IMR-90 (cell line): ENCODE measurements around the gene STRN.
"Not testable (repeated sequence)": the region's sequence is repeated elsewhere in the genome, so short reads cannot be mapped to it uniquely, and the experiment has no call there.

Experiments used
- POLR2A ChIP-seq: IDR thresholded peaks from 2 replicates; pipeline ENCODE4 v1.6.1; 2012; ENCODE audit warnings: mild to moderate bottlenecking, low read depth, low read length
- RCOR1 ChIP-seq: IDR thresholded peaks from 2 replicates; pipeline ENCODE4 v1.6.1; 2012; ENCODE audit warnings: mild to moderate bottlenecking, low read length, improper control_type of control experiment; ENCODE audit not compliant: insufficient replicate concordance

DNA sequence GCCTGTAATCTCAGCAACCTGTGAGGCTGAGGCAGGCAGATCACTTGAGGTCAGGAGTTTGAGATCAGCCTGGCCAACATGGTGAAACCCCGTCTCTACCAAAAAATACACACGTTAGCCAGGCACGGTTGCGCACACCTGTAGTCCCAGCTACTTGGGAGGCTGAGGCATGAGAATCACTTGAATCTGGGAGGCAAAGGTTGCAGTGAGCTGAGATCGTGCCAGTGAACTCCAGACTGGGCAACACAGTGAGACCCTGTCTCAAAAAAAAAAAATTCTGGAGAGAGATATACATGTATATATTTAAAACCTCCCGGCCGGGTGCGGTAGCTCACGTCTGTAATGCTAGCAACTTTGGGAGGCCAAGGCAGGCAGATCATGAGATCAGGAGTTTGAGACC is 33.1 kb upstream of the STRN start:
- not testable (repeated sequence) for TF ChIP-seq POLR2A, RCOR1
